Adrenal gland (tissue), 5 donors: ENCODE measurements around the gene TIMM23.

Experiments
- POLR2A ChIP-seq, 2 donors: fragments of 450-650 bp; IDR thresholded peaks; one replicate each; pipeline ENCODE4 v1.6.1; 2017; ENCODE audit warnings: antibody characterized with exemption in 2 of 2, mild to moderate bottlenecking in 2 of 2, moderate library complexity in 1 of 2
- TF ChIP-seq, protein P1 (sequence below), 6 experiments: fragments of 450-650 bp in 4 of 6; fragments of 200-600 bp in 2 of 6; sonication (generic) in 1 of 6; IDR thresholded peaks; 1 replicate in 5 of 6; 2 replicates in 1 of 6; pipeline versions ENCODE4 v1.5.1 to v1.8.0; 2016 to 2021; ENCODE audit warnings: antibody characterized with exemption in 6 of 6, mild to moderate bottlenecking in 2 of 6, moderate library complexity in 1 of 6
- donor health status: DM: no; HTN: no; CAD: no.

DNA sequence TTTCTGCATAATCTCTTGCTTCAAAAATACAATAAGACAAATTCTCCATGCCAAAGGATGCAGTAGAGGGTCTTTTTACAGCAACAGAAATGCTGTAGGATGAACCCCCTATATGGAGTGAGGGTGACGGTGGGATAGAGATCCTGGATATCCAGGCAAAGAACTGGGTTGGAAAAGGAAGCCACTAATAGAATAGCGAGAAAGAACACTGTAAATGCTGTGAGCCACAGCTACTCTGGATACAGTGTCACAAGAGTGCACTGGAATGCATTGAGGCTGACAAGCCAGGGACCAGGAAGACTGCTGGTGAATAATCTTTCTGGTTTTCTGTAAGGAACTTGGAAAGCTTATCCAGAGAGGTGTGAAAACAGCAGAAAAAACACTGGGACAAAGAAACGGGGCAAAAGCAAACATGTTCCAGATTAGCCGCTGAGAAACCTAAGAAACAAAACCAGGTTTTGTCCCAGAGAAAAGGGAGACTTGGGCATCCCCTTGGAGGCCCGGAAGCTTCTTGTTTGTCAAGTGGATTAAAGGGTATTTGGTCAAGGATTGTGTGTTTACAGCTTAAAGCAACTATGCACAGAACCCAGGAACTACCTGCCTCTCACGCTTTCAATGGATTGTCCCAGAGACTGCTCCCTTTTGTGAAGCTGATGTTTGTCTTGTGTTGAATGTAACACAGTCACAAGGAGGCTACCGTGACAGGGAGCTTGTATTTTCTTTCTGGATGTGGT is 79.9 kb downstream of the TIMM23 start:
- TF ChIP-seq, protein P1, sequence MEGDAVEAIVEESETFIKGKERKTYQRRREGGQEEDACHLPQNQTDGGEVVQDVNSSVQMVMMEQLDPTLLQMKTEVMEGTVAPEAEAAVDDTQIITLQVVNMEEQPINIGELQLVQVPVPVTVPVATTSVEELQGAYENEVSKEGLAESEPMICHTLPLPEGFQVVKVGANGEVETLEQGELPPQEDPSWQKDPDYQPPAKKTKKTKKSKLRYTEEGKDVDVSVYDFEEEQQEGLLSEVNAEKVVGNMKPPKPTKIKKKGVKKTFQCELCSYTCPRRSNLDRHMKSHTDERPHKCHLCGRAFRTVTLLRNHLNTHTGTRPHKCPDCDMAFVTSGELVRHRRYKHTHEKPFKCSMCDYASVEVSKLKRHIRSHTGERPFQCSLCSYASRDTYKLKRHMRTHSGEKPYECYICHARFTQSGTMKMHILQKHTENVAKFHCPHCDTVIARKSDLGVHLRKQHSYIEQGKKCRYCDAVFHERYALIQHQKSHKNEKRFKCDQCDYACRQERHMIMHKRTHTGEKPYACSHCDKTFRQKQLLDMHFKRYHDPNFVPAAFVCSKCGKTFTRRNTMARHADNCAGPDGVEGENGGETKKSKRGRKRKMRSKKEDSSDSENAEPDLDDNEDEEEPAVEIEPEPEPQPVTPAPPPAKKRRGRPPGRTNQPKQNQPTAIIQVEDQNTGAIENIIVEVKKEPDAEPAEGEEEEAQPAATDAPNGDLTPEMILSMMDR (IDR thresholded peaks at IDR 0.05): no peak
- no peak for TF ChIP-seq POLR2A (IDR thresholded peaks at IDR 0.05)
